IPS-NIHi11 (cell line): Measurements from ENCODE around the gene MED26.
"Not testable (repeated sequence)": the region's sequence is repeated elsewhere in the genome, so short reads cannot be mapped to it uniquely, and the experiment has no call there.

Source experiments
- DNase-seq: peaks from one replicate; pipeline ENCODE4 v3.0.0; 2012; ENCODE audit warnings: mixed read lengths, low spot score

Gene MED26

DNA sequence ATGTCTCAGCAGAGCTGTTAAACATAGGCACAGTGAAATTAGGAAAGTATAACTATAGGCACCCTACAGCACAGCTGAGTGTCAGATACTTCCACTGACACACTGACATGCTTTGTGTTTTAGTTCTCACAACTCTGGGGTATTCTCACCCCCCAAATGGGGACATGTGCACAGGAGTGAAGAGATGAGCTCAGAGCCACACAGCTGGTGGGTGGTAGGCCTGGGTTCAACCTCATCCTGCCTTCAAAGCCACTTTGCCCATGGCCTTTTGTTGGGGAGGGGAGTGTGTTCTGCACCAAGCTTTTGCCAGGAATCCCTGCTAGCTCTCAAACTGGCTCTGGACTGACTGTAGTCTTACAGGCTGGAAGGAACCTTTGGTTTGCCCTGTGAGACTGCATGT lies 54.1 kb downstream of the MED26 start:
- no peak for DNase-seq

DNA sequence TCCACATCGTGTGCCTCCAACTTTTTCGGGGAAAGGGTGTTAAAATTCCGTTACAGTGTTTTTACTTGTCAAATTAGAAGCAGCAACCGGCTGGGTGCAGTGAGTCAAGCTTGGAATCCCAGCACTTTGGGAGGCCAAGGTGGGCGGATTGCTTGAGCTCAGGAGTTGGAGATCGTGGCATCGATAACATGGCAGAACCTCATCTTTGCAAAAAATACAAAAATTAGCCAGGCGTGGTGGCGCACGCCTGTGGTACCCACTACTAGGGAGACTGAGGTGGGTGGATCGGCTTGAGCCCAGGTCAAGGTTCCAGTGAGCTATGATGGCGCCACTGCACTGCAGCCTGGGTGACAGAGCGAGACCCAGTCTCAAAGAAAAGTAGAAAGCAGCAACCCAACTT lies 54.7 kb downstream of the MED26 start:
- no peak for DNase-seq

DNA sequence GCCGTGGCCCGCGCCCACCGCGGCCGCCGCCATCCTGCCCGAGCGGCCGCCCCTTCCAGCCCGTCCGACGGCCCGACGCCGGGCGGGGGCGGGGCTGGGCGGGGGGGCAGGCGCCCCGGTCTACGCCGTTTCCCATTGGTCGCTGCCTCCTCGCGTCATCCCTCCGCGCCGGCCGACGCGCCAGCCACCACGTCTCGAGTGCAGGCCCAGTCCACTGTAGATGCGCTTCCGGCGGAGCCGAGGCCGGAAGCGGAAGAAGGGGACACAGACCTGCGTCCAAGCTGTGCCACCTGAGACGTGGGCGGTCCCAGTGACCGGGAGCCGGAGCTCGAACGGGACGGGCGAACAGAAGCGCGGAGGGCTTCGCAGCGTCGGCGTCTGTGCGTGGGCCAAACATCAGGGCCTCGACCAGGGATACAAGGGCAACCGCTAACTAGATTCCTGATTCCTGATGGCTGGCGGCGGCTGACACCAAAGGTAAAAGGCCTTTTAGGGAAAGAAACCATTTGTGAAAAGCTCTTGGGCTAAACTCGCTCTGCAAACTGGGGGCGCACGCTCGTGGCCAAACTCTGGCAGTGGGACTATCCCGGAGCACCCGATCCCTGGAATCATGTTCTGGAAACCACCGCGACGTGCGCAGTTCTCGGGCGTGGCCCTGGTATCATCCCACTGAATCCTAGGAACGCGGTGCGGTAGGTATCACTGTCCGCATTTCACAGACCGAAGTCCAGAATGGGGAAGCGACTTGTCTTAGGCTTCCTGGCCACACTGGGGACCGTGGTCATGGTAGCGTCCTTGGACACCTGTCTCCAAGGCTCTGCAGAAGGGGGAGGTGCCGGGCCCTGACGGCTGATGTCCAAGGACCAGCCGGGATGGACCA lies 55.4 kb downstream of the MED26 start, which contains the start of gene SLC35E1:
SLC35E1 (minus strand) TSS at position 84 of the 880 bp plus-strand sequence; CDS start at position 33, 51 bp downstream.
- peak; percentile 100 for DNase-seq

DNA sequence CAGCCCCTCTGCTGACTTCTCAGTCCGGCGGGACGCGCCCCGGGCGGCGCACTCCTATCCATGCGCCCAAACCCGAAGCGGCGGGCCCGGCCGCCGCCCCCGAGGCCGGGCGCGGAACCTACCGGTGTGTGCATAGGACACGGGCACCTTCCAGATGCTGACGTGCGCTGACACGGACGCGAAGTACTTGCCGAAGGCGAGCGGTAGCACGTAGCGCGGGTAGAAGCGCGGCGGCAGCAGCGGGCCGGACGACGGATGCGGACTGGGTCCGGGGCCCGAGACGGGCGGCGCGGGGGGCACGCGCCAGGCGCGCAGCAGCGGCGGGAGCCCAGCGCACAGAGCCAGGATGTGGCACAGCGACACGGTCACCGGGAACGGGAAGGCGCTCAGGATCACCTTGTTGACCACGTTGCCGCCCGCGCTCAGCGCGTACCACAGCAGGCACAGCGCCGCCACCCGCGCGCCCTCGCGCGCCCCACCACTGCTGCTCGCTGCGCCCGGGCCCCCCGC lies 56.1 kb downstream of the MED26 start:
- no peak for DNase-seq

DNA sequence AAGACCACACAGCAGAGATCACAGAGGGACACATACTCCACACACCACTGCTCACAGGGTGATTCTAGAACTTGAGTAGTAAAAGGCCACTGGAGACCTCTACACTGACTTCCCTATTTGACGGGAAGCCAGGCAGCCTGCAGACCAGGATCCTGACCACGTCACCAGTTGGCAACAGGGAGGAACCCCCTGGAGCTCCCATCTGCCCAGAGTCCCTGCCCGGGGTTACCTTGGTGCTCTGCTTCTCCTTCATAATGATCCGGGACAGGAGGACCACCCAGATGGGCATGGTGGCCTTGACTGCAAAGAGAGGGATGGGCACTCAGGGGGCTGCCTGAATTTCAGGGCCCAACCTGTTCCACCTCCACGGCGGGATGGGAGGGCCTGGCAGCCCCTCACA lies 56.7 kb downstream of the MED26 start:
- no peak for DNase-seq

DNA sequence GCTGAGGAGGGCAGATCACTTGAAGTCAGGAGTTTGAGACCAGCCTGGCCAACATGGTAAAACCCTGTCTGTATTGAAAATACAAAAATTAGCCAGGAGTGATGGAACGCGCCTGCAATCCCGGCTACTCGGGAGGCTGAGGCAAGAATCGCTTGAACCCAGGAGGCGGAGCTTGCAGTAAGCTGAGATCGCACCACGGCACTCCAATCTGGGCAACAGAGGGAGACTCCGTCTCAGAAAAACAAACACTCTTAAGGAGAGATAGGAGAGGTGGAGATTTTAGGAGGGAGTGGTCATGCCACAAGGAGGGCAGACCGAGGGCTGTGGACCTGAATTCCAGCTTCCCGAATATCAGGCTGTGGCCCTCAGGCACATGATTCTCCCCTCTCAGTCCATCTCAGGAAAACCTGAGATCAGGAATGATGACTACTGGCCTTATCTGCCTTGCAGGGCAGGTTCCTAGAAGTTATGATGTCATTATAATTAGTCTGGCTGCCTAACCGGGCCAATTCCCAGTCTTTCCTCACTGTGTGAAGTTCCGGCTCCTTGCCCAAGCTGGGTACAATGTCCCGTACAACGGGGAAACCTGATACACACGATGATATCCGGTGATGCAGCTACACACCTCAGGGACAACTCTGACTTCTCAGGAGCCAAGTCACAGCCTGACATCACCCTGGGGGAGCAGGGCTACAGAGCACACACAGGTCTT lies 58.2 kb downstream of the MED26 start:
- no peak for DNase-seq

DNA sequence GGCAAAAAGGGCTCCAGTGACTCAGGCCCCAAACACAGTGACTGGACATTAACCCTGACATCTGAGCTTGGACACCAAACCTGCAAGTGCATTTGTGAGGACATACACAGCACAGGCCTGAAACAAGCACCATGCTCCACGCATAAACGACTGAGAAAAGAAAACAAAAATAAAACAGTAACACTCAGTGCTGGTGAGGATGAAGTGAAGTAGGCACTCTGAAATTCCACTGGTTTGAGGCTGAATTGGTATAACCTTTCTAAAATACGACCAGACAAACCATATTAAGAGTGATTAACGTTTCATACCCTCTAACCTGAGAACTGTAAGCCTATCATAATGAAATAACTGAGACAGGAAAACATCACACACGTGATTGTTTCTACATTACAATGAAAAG lies 61.3 kb downstream of the MED26 start:
- DNase-seq: no peak

DNA sequence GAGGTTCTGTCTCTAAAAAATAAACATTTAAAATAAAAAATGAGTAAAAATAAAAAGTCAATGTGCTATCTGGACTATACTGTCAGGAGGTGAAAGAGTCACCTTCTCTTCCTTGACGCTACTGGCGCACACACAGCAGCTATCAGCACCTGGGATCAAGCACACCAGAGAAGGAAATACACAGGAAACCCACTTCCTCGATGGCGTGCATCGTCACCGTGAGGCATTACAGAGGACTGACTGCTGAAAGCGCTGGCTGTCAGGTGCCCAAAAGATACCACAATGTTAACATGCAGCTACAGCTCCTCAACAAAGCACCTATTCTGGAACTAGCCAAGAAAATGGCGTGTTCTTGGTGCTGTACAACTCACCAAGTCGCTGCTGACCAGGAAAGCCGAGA lies 61.8 kb downstream of the MED26 start:
- no peak for DNase-seq

DNA sequence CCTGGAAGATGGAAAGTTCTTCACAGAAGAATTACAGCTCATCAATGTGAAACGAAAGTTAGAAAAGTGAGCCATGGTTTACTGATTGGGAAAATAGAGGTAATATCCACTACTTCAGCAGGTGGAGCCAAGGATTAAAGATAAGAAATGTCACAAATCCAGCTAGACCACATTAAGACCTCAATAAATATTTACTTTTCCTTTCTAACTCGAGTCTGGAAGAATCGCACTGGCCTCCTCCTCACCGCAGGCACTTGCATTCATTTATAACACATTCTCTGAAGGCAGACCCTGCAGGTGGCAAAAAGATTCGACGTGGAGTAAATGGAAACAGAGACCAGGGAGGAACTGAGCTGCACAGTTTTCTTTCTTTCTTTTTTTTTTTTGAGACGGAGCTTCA lies 63.2 kb downstream of the MED26 start:
- no peak for DNase-seq

DNA sequence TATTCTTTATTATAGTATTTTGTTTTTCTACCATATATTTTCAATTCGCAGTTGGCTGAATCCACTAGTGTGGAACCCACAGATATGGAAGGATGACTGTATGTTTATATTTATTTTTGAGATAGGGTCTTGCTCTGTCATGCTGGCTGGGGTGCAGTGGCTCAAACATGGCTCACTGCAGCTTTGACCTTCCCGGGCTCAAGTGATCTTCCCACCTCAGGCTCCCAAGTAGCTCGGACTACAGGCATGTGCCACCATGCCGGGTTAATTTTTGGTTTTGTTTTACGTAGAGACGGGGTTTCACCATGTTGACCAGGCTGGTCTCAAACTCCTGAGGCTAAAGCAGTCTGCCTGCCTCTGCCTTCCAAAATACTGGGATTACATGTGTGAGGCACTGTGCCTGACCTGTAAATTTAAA lies 65.4 kb downstream of the MED26 start:
- DNase-seq: no peak

DNA sequence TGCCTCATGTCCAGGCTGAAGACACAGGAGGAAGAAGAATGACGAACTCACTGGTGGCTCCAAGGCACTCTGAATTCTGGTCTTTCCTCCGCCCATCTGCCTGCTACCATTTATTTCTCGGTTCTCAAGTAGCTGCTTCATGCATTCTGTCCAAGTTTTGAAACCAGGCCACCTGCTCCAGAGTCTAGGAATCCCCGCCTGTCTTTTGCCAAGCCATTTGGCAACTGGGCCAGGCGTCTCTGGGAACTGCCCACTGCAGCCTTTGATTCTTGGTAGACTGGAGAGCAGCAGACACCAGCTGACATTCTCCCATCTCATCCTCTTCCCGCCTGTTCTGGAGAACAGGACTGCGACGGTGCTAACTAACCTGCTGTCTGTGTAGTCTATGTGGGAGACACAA lies 66.6 kb downstream of the MED26 start:
- DNase-seq: no peak

DNA sequence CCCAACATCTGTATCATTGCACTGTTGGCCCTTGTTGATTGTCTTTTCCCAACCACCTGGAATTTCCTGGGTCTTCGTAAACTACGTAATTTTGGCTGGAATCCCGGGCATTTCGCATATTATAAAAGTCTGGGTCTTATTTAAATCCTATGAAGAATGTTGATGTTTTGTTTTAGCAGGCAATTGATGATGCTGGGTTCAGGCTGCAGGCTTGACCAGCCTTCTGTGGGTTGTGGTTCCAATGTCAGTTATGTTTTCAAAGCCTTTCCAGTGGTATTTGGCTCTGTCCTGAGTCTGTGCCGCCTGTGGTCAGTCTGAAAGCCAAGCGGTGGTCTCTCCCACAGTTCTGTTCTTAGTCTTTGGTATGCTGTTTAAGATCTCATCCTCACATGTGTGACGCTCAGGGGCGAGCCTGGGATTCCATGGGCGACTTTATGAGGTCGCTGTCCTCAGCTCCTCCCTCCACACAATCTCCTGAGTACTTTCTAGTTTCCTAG lies 68.2 kb downstream of the MED26 start:
- no peak for DNase-seq

DNA sequence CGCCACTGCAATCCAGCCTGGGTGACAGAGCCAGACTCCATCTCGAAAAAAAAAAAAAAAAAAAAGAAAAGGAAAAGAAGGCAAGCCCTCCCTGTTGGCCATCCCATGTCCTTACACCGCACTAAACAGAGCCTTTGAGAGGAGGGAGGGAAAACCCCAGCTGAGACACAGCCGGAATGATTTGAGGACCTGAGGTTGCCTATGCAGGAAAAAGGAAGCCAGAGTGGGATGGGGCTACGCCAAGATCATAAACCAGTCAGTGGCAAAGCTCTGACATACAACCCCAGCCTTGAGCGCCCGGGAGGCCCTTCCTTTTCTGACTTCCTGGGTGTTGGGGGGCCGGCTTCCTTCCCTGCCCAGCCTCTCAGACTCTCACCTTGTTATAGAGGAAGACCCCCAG lies 73.2 kb downstream of the MED26 start:
- DNase-seq: no peak

DNA sequence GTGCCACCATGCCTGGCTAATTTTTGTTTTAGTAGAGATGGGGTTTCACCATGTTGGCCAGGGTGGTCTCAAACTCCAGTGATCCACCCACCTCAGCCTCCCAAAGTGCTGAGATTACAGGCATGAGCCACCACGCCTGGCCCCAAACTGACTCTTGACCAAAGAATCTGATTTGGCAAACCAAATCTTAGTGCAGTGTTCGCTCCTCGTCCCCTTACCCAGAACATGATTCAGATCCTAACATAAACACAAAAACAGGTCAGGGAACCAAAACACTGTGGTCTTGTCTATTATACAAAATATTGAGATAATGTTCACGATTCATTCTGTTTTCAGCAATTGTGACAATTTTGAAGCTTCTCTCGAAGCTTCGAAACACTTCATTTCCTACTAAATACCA lies 76.1 kb downstream of the MED26 start:
- not testable (repeated sequence) for DNase-seq

DNA sequence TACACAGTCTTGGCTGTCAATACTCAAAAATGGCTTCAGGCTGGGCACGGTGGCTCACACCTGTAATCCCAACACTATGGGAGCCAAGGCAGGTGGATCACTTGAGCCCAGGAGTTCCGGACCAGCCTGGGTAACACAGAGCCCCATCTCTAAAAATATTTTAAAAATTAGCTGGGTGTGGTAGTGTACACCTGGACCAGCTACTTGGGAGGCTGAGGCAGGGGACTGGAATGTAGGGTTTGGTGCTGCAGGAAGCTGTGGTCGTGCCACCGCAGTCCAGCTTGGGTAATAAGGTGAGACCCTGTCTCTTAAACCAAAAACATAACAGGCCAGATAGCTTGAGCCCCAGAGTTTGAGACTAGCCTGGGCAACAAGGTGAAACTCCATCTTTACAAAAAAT lies 79.0 kb downstream of the MED26 start:
- DNase-seq: no peak

DNA sequence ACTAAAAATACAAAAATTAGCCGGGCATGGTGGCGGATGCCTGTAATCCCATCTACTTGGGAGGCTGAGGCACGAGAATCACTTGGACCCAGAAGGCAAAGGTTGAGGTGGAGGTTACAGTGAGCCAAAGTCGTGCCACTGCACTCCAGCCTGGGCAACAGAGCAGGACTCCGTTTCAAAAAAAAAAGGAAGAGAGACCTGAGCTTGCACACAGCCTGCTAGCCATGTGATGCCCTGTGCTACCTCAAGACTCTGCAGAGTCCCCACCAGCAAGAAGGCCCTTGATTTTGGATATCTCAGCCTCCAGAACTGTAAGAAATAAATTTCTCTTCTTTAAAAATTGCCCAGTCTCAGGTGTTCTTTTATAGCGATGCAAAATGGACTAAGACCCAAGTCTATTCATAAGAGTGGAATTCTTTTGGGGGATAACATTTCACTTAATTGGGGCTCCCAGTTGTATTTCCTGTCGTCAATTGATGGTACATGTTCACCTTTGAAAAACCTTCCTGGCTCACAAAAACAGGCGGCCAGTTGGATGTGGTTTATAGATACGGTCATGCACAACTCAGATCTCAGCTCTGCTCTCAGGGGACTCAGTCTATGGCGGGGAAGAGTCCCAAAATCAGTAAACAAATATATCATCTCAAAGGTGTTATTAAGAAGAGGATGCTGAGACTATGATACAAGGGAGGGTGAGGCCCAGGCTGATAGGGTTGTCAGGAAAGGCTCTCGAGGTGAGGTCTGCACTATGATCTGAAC lies 83.4 kb downstream of the MED26 start:
- no peak for DNase-seq

DNA sequence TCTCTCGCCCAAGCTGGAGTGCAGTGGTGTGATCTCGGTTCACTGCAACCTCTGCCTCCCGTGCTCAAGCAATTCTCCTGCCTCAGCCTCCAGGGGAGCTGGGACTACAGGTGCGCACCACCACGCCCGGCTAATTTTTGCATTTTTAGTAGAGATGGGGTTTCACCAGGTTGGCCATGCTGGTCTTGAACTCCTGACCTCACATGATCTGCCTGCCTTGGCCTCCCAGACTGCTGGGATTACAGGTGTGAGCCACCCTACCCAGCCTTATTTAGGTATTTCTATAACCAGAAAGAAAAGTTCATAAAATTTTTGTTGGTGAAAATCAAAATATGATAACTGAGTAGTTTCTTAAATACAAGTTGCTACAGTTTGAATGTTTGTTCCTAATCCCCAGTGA lies 84.3 kb downstream of the MED26 start:
- DNase-seq: not testable (repeated sequence)

DNA sequence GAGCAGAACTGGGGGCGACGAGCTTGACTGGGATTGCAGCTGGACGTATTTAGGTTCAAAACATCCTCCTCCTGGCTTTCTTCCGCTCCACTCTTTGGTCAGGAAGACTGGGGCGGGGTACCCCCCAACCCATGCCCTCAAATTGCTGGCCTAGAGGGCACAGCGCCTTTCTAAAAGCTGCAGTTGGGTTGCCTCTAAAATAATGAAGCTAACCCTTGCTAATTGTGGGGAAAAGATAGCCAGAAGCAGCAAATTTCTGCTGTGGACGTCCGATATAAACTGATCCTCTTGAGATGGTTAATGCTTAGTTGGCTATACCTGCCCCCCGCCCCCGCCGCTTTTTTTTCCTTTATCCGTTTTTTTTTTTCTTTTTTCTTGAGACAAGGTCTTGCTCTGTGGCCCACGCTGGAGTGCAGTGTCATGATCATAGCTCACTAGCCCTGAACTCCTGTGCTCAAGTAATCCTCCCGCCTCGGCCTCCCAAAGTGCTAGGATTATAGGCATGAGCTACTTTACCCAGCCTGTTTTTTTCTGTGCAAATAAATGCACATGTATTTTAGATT lies 85.0 kb downstream of the MED26 start:
- DNase-seq: no peak

DNA sequence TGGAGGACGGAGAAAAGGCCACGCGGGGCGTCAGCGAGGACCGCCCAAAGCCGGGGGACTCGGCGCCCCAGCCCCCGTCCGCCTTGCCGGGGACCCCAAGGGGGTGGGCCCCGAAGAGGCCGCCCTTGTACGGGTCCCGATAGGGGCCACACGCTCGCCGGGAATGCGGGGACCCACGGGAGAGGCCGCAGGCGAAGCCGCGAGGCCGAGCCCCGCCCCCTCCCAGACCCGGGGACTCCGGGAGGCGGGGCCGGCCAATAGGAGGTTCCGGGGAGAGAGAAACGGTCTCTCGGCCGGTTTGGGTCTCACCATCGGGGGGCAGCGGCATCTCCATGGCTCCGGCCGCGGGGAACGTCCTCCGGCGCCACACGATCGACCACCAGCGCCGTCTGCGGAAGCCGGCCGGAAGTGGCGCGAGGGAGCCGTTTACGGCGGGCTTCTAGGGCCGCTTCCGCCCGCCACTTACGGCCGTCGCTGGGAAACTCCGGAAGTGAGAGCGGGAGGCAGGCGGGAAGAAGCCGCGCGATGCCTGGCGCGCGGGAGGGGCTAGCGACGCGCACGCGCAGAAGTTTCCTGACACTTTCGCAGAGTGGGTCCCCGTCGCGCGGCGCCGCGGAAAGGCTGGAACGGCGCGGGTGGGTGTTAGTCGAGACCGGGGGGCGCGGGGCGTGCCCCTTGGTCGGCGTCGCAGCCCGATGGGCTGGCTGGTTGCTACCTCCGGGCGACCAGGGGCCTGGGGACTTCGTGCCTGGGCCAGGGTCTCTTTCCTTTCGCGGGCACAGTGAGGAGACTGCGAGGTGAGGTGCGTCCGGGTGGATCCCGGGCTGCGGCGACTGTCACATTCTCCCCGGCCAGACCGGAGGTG lies 85.7 kb downstream of the MED26 start, which contains the start of gene CHERP:
CHERP (minus strand) TSS at position 393 of the 865 bp plus-strand sequence; CDS start at position 334, 59 bp downstream.
- DNase-seq: peak; percentile 94

DNA sequence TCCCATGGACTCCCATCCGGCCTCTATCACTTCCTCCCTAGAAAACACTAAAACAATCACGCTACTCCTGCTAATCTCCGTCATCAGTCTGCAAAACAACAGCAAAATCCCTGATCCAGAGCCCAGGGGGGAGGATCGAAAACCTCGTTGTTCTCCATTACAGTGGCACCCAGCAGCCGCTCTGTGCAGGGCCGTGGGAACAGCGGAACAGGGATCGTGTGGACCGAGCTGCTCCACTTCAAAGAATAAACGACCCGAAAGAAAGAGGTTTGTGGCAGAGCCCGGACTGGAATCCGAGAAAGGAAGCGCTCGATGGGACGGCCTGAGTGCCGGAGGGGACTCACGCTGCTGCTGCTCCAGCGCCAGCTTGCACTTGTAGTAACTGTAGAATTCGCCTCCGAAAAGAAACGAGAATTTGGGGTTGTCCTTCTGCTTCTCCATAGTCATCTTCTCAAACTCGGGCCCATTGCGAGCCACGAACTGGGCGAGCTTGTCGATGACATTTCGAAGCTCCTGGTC lies 86.4 kb downstream of the MED26 start:
- no peak for DNase-seq
